Measurements from ENCODE around the gene TREH. TPM values are rescaled to one million over a fixed set of nuclear protein-coding genes. Genes with fewer than 3 reads are reported as not detected.

TREH gene
- total and polyA plus RNA-seq, 2 experiments from 2014 or later: 0.36 TPM; not detected in 1

GRCh38 chr11:118643142-118643994, 36.1 kb downstream of the TREH start:
- ATAC-seq (no peak), DNase-seq (ENCODE audit: low spot score) (no peak)
- H3K36me3 Mint-ChIP-seq (ENCODE audit: low read depth): peaks cover 43% of the 10 kb centered on the region
- peaks cover 2% of the 10 kb centered on the region for H3K27me3 Mint-ChIP-seq (ENCODE audit: insufficient read depth, low read depth, poor library complexity)
- Histone ChIP-seq H3K4me2 (no peak overlapping the region), H4K20me1 (replicated peaks; ENCODE audit: insufficient read depth) (peaks cover 18% of the 10 kb centered on the region; the same call in 1 of the 2 replicates), H3K4me1 (ENCODE audit: insufficient read depth) (no peaks in the 10 kb centered on the region), H3K27ac (ENCODE audit: low read depth) (no peak overlapping the region), H3K79me2 (replicated peaks; ENCODE audit: insufficient read depth) (no peaks in the 10 kb centered on the region), H3K27me3 (ENCODE audit: insufficient read depth) (no peaks in the 10 kb centered on the region), H3K4me3 (no peak overlapping the region), H3F3A (replicated peaks; ENCODE audit: low read depth) (no peaks in the 10 kb centered on the region), H2AFZ (no peak overlapping the region), H3K36me3 (ENCODE audit: insufficient read depth) (peaks cover 16% of the 10 kb centered on the region), H3K9me2 (ENCODE audit: insufficient read depth) (no peaks in the 10 kb centered on the region)
- no peak overlapping the region for H3K4me3 Mint-ChIP-seq
- no peaks in the 10 kb centered on the region; the same call in 2 of the 3 replicates for H3K9me3 Mint-ChIP-seq
- no peaks in the 10 kb centered on the region for H3K4me1 Mint-ChIP-seq
- no peak overlapping the region for H3K27ac Mint-ChIP-seq
- TF ChIP-seq POLR2AphosphoS5 (IDR thresholded peaks at IDR 0.05; ENCODE audit: low read depth): no peak
- no peak for TF ChIP-seq NANOG (IDR thresholded peaks at IDR 0.05; ENCODE audit: borderline replicate concordance)
- TF ChIP-seq STAT1 (IDR thresholded peaks at IDR 0.05; ENCODE audit: unreplicated experiment): no peak
- TF ChIP-seq, protein P1, sequence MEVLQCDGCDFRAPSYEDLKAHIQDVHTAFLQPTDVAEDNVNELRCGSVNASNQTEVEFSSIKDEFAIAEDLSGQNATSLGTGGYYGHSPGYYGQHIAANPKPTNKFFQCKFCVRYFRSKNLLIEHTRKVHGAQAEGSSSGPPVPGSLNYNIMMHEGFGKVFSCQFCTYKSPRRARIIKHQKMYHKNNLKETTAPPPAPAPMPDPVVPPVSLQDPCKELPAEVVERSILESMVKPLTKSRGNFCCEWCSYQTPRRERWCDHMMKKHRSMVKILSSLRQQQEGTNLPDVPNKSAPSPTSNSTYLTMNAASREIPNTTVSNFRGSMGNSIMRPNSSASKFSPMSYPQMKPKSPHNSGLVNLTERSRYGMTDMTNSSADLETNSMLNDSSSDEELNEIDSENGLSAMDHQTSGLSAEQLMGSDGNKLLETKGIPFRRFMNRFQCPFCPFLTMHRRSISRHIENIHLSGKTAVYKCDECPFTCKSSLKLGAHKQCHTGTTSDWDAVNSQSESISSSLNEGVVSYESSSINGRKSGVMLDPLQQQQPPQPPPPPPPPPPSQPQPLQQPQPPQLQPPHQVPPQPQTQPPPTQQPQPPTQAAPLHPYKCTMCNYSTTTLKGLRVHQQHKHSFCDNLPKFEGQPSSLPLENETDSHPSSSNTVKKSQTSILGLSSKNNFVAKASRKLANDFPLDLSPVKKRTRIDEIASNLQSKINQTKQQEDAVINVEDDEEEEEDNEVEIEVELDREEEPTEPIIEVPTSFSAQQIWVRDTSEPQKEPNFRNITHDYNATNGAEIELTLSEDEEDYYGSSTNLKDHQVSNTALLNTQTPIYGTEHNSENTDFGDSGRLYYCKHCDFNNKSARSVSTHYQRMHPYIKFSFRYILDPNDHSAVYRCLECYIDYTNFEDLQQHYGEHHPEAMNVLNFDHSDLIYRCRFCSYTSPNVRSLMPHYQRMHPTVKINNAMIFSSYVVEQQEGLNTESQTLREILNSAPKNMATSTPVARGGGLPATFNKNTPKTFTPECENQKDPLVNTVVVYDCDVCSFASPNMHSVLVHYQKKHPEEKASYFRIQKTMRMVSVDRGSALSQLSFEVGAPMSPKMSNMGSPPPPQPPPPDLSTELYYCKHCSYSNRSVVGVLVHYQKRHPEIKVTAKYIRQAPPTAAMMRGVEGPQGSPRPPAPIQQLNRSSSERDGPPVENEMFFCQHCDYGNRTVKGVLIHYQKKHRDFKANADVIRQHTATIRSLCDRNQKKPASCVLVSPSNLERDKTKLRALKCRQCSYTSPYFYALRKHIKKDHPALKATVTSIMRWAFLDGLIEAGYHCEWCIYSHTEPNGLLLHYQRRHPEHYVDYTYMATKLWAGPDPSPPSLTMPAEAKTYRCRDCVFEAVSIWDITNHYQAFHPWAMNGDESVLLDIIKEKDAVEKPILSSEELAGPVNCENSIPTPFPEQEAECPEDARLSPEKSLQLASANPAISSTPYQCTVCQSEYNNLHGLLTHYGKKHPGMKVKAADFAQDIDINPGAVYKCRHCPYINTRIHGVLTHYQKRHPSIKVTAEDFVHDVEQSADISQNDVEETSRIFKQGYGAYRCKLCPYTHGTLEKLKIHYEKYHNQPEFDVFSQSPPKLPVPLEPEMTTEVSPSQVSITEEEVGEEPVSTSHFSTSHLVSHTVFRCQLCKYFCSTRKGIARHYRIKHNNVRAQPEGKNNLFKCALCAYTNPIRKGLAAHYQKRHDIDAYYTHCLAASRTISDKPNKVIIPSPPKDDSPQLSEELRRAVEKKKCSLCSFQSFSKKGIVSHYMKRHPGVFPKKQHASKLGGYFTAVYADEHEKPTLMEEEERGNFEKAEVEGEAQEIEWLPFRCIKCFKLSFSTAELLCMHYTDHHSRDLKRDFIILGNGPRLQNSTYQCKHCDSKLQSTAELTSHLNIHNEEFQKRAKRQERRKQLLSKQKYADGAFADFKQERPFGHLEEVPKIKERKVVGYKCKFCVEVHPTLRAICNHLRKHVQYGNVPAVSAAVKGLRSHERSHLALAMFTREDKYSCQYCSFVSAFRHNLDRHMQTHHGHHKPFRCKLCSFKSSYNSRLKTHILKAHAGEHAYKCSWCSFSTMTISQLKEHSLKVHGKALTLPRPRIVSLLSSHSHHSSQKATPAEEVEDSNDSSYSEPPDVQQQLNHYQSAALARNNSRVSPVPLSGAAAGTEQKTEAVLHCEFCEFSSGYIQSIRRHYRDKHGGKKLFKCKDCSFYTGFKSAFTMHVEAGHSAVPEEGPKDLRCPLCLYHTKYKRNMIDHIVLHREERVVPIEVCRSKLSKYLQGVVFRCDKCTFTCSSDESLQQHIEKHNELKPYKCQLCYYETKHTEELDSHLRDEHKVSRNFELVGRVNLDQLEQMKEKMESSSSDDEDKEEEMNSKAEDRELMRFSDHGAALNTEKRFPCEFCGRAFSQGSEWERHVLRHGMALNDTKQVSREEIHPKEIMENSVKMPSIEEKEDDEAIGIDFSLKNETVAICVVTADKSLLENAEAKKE (CRISPR knock-in tag; IDR thresholded peaks at IDR 0.05): no peak
- no peak for TF ChIP-seq ETS1 (IDR thresholded peaks at IDR 0.05)
- TF ChIP-seq EZH2phosphoT487 (IDR thresholded peaks at IDR 0.05; ENCODE audit: unreplicated experiment): no peak
- no peak for TF ChIP-seq ZNF331 (CRISPR knock-in tag; IDR thresholded peaks at IDR 0.05; ENCODE audit: low read depth)
- TF ChIP-seq ZNF114 (CRISPR knock-in tag; IDR thresholded peaks at IDR 0.05): no peak
- TF ChIP-seq EZH2 (IDR thresholded peaks at IDR 0.05; ENCODE audit: low read depth, unreplicated experiment): no peak
- TF ChIP-seq, protein P2, sequence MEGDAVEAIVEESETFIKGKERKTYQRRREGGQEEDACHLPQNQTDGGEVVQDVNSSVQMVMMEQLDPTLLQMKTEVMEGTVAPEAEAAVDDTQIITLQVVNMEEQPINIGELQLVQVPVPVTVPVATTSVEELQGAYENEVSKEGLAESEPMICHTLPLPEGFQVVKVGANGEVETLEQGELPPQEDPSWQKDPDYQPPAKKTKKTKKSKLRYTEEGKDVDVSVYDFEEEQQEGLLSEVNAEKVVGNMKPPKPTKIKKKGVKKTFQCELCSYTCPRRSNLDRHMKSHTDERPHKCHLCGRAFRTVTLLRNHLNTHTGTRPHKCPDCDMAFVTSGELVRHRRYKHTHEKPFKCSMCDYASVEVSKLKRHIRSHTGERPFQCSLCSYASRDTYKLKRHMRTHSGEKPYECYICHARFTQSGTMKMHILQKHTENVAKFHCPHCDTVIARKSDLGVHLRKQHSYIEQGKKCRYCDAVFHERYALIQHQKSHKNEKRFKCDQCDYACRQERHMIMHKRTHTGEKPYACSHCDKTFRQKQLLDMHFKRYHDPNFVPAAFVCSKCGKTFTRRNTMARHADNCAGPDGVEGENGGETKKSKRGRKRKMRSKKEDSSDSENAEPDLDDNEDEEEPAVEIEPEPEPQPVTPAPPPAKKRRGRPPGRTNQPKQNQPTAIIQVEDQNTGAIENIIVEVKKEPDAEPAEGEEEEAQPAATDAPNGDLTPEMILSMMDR (conservative IDR thresholded peaks at IDR 0.05; ENCODE audit: low read depth in 2 of 2): no peak
- no peak for TF ChIP-seq CREB1 (CRISPR knock-in tag; IDR thresholded peaks at IDR 0.05; ENCODE audit: low read depth)
